NCI-H2196 (cell line): ENCODE results near the gene AGXT.

Experiments
- DNase-seq: peaks from one replicate; lab custom pipeline; 2025; ENCODE audit not compliant: unreplicated experiment; lab: John Stamatoyannopoulos, UW

AGXT gene

GRCh38 chr2:240898108-240898730 is 29.6 kb downstream of the AGXT start:
- DNase-seq = no peak

DNA sequence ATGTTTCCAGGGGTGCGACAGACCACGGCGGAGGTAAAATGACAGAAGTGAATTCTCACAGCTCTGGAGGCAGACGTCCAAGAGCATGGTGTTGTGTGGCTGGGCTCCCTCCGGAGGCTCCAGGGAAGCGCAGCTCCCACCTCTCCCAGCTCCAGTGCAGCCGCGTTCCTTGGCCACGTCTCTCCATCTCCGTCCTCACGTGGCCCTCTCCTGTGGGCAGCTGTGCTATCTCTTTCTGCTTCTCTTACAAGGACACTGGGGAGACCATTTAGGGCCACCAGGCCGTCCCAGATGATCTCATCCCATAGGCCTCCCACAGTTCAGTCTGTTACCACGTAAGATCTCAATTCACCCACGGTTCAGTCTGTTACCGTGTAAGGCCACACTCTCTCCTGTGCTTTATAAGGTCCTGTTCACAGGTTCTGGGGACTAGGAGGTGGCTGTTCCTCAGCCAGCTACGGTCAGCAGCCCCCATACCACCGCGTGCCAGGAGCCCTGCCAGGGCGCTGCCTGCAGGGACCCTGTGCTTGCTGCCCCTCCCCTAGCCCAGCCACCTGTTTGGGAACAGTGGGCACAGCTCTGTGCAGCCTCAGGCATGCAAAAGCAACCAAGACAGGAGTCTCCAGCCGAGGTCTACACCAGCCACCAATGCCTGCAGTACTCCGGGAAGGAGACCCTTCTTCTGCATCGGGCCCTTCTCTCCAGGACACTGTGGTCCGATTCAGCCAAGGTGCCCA is 30.3 kb downstream of the AGXT start:
- DNase-seq = no peak

- DNase-seq = no peak
Measured at GRCh38 chr2:240899468-240899865, 30.8 kb downstream of the AGXT start.

DNA sequence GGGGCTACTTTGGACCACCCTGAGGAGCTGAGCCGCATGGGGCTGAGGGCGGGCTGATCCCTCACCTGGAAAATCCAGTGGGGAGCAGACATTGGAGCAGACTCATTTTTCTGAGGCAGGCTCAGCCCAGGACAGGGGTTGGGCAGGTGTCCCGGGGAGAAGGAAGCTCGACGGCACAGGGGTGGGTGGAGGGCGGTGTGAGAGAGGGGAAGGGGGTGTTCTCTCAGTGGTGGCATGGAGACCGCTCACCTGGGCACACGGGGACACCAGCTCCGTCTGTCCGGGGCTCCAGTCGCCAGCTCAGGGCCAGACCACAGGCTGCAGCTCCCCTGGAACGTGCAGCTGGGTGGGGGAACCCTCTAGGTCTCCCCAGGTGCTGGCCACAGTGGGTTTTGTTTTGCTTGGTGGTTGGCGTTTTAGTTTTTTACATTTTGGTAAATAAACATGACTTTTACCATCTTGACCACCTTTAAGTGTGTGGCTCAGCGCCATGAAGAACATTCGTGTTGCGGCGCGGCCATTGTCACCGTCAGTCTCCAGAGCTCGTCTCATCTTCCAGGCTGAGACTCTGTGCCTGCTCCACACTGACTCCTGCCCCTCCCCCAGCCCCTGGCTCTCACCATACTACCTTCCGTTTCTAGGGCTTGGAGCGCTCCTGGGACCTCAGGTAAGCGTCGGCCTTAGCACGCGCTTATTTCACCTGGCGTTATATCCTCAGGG is 31.7 kb downstream of the AGXT start:
- DNase-seq = no peak

GRCh38 chr2:240901986-240902614 is 33.5 kb downstream of the AGXT start:
- DNase-seq = no peak

DNA sequence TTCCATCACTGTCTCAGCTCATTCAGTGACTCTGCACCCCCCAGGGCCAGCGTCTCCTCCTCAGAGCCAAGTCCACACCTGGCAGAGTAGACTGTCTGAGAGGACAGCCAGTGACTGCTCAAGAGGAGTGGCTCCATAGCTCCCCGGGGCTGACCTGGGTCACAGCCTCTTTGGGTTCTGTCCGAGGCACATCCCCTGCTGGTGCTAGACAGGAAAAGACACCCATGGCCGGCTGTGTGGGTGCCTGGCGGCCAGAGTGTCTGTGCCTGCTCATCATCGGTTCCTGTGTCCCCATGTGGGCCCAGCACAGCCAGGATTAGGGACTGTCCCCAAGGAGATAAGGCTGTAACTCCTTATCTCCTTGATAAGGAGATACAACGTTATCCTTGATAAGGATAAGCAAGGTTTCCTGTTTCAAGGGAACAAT is 34.0 kb downstream of the AGXT start:
- no peak for DNase-seq

- DNase-seq = no peak
Measured at GRCh38 chr2:240903191-240904060, 34.8 kb downstream of the AGXT start.

DNA sequence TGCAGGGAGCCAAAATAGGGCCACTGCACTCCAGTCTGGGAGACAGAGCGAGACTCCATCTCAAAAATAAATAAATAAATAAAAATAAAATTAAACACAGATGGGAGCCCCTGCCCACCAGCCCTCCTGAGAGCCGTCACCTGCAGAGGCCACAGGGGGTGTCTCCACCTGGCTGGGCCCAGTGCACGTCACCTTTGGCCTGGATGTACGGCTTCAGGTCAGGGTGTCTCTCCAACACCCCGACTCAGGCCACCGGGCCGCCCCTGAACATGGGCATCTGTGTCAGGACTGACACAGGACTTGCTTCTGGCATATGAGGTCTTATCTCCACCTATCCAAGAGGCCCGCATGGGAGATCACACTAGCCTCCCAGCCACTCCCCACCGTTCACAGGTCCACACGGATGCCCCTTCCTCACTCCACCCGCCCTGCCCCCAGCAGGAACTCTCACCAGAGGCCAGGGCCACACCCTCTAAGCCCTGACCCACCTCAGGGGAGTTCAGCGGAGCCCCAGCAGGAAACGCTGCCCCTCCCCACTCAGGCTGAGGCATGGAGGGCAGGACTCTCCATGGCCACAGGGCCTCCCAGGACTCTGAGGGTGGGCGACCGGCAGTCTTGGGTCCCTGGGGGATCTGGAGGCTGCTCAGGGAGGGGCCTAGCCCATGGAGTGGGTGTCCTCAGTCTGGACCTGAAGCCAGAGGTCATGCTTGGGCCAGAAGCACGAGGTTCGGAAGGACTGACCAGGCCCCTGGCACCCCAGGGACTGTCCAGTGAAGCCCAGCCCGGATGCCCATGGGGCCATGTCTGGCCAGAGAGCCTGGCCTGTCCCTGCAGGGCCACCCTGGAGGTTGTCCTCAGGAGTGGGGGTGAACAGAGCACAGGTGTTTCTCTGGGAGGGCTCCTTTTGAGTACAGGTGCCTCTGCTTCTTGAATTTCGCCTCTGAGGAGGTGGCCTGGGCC is 35.9 kb downstream of the AGXT start:
- DNase-seq = no peak

DNA sequence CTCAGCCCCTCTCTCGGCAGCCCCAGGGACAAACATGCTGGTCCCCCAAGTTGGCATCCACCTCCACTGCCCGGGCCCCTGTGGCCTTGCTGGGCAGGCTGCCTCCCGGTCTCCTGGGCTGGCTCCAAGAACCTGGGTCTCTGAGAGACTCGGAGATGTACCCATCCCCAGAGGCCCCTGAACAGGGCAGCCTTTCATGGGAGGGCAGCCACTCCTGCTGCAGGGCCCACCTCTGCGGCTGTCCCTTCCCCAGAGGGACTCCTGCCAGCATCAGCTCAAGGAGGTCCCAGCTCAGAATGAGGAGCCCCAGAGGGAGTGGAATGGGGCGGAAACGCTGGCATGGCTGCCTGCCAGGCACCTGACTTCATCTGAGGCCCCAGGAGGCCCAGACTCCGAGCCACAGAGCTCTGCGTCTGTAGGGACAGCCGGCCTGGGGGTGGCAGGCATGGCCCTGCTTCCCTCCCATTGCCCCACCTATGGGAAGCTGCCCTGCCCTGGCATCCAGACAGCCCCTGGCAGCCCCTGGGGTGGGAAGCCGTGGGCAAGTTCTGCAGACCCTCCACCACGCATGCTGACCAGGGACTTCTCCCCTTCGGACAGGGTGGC is 36.7 kb downstream of the AGXT start:
- DNase-seq = peak; percentile 62

GRCh38 chr2:240906141-240906910 is 37.7 kb downstream of the AGXT start, which contains the start of gene CROCC2:
TSS of gene CROCC2 (plus strand) at chr2:240906336. CDS start at chr2:240906514, 178 bp downstream.
- no peak for DNase-seq

DNA sequence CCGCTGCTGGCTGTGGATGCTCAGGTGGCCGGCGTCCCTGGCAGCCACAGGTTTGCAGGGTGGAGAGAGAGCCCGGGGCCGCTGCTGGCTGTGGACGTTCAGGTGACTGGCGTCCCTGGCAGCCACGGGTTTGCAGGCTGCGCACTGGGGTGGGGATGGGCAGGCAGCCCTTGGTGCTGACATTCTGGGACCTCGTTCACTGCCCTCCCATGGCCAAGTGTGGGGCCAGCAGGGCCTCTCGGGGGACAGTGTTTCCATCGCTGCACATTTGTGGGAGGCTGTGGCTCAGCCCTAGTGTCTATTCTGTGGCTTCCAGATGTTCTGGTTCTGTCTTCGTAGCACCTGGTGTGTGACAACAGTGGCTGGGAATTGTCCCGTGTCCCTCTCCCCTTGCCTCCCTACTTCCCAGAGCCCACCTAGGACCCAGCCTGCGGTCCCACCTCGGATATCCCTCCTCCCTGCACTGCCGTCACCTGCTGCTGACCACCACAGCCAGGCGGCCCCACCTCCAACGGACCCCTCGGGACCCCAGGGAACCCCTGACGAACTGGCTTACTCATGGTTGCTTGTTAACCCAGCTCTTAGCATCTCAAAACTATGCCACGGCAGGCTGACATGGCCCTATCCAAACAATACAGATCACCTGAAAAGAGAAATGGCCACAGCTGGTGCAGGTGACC is 38.4 kb downstream of the AGXT start:
- no peak for DNase-seq

GRCh38 chr2:240909216-240909974 is 40.8 kb downstream of the AGXT start:
- DNase-seq = peak; percentile 49

DNA sequence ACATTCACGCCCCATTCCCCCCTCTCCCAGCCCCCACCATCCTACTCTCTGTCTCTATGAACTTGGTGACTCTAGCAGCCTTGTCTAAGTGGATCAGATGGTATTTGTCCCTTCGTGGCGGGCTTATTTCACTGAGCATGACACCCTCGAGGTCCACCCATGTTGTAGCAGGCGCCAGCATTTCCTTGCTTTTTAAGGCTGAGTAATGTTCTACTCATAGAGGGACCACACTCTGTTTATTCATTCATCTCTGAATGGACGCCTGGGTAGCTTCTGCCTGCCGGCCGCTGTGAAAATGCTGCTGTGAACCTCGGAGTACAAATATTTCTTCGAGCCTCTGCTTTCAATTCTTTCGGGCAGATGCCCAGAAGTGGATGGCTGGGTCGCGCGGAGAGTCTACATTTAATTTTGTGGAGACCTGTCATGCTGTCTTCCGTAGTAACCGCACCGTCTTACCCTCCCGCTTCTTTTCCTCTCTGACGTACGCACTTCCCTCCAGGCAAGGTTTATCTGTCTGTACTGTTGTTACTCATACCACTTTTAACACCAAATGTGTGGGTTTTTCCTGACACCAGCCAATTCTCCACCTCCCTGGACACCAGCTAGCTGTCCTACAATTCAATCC is 43.1 kb downstream of the AGXT start:
- DNase-seq = no peak

GRCh38 chr2:240912878-240913809 is 44.5 kb downstream of the AGXT start:
- DNase-seq = no peak
